Keratinocyte (primary cell): Measurements from ENCODE around the gene IMPDH2. TPM values are rescaled to one million over a fixed set of nuclear protein-coding genes. Genes with fewer than 3 reads are reported as not detected.
A peak's percentile ranks its signal among the peaks of the same experiment; 100 is the strongest.

Source experiments
- DNase-seq: peaks from one replicate; pipeline ENCODE4 v3.0.0-alpha.2; 2011; ENCODE audit warnings: low read depth, missing footprints, low spot score
- FAIRE-seq: peaks from 2 replicates; lab custom pipeline; 2011; peaks lifted over from hg19 to GRCh38; lab: Jason Lieb, UNC
- H2AFZ ChIP-seq: 2 replicates; pipeline ENCODE4 v1.6.0; 2012; ENCODE audit warnings: low read length, control low read depth, inconsistent platforms; ENCODE audit not compliant: control insufficient read depth
- H3K27ac ChIP-seq: 2 replicates; pipeline ENCODE4 v1.5.1; 2011; ENCODE audit warnings: low read length; ENCODE audit not compliant: control insufficient read depth, insufficient read depth
- H3K27me3 ChIP-seq: 3 replicates; pipeline ENCODE4 v1.6.0; 2011; ENCODE audit warnings: low read length; ENCODE audit not compliant: control insufficient read depth, insufficient read depth; ENCODE audit errors: extremely low read depth
- H3K36me3 ChIP-seq, 2 experiments: 2 replicates in 1 of 2; 3 replicates in 1 of 2; pipeline ENCODE4 v1.5.1; 2011; ENCODE audit warnings: low read length in 2 of 2, mild to moderate bottlenecking in 1 of 2; ENCODE audit not compliant: control insufficient read depth in 2 of 2, insufficient read depth in 2 of 2; ENCODE audit errors: extremely low read depth in 1 of 2
- H3K4me1 ChIP-seq: 3 replicates; pipeline ENCODE4 v1.5.1; 2011; ENCODE audit warnings: low read length; ENCODE audit not compliant: control insufficient read depth, insufficient read depth; ENCODE audit errors: extremely low read depth
- H3K4me2 ChIP-seq: 3 replicates; pipeline ENCODE4 v1.6.0; 2011; ENCODE audit warnings: low read depth, low read length; ENCODE audit not compliant: control insufficient read depth, insufficient read depth; ENCODE audit errors: extremely low read depth
- H3K4me3 ChIP-seq, 3 experiments: fragments of 200-600 bp in 1 of 3; sonication (generic) in 1 of 3; 2 replicates in 2 of 3; 3 replicates in 1 of 3; pipeline ENCODE4 v1.5.1; 2011 to 2016; ENCODE audit warnings: low read length in 3 of 3, mild to moderate bottlenecking in 3 of 3, control low read depth in 2 of 3, inconsistent platforms in 1 of 3, low read depth in 1 of 3, mixed read lengths in 1 of 3, mixed run types in 1 of 3, moderate library complexity in 1 of 3; ENCODE audit not compliant: control insufficient read depth in 2 of 3, insufficient read depth in 2 of 3; ENCODE audit errors: extremely low read depth in 1 of 3
- H3K79me2 ChIP-seq: 2 replicates; pipeline ENCODE4 v1.6.0; 2012; ENCODE audit warnings: low read length; ENCODE audit not compliant: control insufficient read depth, insufficient read depth
- H3K9ac ChIP-seq: 3 replicates; pipeline ENCODE4 v1.6.0; 2011; ENCODE audit warnings: low read length; ENCODE audit not compliant: control insufficient read depth, insufficient read depth; ENCODE audit errors: extremely low read depth
- H3K9me1 ChIP-seq: 3 replicates; pipeline ENCODE4 v1.6.0; 2011; ENCODE audit warnings: low read length; ENCODE audit not compliant: control insufficient read depth, insufficient read depth; ENCODE audit errors: extremely low read depth
- H3K9me3 ChIP-seq: 2 replicates; pipeline ENCODE4 v1.5.1; 2012; ENCODE audit warnings: low read depth, low read length; ENCODE audit not compliant: control insufficient read depth
- H4K20me1 ChIP-seq: 3 replicates; pipeline ENCODE4 v1.6.0; 2011; ENCODE audit warnings: low read length; ENCODE audit not compliant: control insufficient read depth, insufficient read depth; ENCODE audit errors: extremely low read depth
- EZH2 ChIP-seq: IDR thresholded peaks from one replicate; pipeline ENCODE4 v1.6.1; 2012; ENCODE audit warnings: inconsistent platforms, mild to moderate bottlenecking, low read length, moderate library complexity
- dilution Hi-C: fragments of 300-500 bp; cut with MboI; formaldehyde crosslinking; loops from one replicate; pipeline ENCODE4 v1.7.0; 2020; ENCODE audit warnings: low sequenced_read_pairs; ENCODE audit not compliant: extremely low pct_ligation_motif_present
- polyA plus RNA-seq, 5 experiments: library from polyadenylated mRNA; depleted of rRNA in 3 of 5; stranded (reverse) in 3 of 5; stranded (forward) in 1 of 5; unstranded in 1 of 5; fragments of >200 nt; gene quantifications; 1 replicate in 1 of 5; 2 replicates in 3 of 5; 3 replicates in 1 of 5; pipeline versions ENCODE4 v1.2.1 to v1.2.3, GENCODE V29; 2011 to 2012; ENCODE audit warnings: missing spikeins in 2 of 5, low read depth in 1 of 5, low replicate concordance in 1 of 5
- TF ChIP-seq, protein P1 (sequence below), 3 experiments: IDR thresholded peaks in 1 of 3; conservative IDR thresholded peaks in 1 of 3; optimal IDR thresholded peaks in 1 of 3; 2 replicates in 2 of 3; 3 replicates in 1 of 3; pipeline versions ENCODE3 to v1.5.1; 2011; ENCODE audit warnings: low read length in 3 of 3, mild to moderate bottlenecking in 3 of 3, moderate library complexity in 2 of 3, control low read depth in 1 of 3, inconsistent platforms in 1 of 3; ENCODE audit not compliant: insufficient read depth in 2 of 3; ENCODE audit errors: extremely low read depth in 1 of 3

IMPDH2 gene
- polyA plus RNA-seq, 1 donor (not counting 4 experiments of a cell fraction or from before 2014, with no cell fraction given) = 221 TPM

- H3K9me1 ChIP-seq = no peaks in the 10 kb centered on the region
- H2AFZ ChIP-seq = peak overlapping the region; percentile 26
- H3K4me1 ChIP-seq = peaks cover 36% of the 10 kb centered on the region
- peak overlapping the region; percentile 80 to 97 (median 93) for H3K4me3 ChIP-seq
- FAIRE-seq (no peak), DNase-seq (no peak)
- peaks cover 19 to 30% of the 10 kb centered on the region in 2 experiments for H3K36me3 ChIP-seq
- H3K27me3 ChIP-seq = no peaks in the 10 kb centered on the region
- peak overlapping the region; percentile 99 for H3K4me2 ChIP-seq
- dilution Hi-C loops = no loop called here
- peak overlapping the region; percentile 90 for H3K9ac ChIP-seq
- H3K9me3 ChIP-seq = no peaks in the 10 kb centered on the region
- H3K27ac ChIP-seq = peak overlapping the region; percentile 91
- TF ChIP-seq, protein P1, sequence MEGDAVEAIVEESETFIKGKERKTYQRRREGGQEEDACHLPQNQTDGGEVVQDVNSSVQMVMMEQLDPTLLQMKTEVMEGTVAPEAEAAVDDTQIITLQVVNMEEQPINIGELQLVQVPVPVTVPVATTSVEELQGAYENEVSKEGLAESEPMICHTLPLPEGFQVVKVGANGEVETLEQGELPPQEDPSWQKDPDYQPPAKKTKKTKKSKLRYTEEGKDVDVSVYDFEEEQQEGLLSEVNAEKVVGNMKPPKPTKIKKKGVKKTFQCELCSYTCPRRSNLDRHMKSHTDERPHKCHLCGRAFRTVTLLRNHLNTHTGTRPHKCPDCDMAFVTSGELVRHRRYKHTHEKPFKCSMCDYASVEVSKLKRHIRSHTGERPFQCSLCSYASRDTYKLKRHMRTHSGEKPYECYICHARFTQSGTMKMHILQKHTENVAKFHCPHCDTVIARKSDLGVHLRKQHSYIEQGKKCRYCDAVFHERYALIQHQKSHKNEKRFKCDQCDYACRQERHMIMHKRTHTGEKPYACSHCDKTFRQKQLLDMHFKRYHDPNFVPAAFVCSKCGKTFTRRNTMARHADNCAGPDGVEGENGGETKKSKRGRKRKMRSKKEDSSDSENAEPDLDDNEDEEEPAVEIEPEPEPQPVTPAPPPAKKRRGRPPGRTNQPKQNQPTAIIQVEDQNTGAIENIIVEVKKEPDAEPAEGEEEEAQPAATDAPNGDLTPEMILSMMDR (optimal IDR thresholded peaks at IDR 0.05 in 1 of 3, IDR thresholded peaks at IDR 0.05 in 1 of 3, conservative IDR thresholded peaks at IDR 0.05 in 1 of 3; ENCODE audit: extremely low read depth in 1 of 3, insufficient read depth in 2 of 3, low read length in 3 of 3) = no peak
- TF ChIP-seq EZH2 = no peak
- peaks cover 8% of the 10 kb centered on the region for H4K20me1 ChIP-seq
- H3K79me2 ChIP-seq = peaks cover 51% of the 10 kb centered on the region
Measured at GRCh38 chr3:49020330-49021212, 8.6 kb downstream of the IMPDH2 start.

DNA sequence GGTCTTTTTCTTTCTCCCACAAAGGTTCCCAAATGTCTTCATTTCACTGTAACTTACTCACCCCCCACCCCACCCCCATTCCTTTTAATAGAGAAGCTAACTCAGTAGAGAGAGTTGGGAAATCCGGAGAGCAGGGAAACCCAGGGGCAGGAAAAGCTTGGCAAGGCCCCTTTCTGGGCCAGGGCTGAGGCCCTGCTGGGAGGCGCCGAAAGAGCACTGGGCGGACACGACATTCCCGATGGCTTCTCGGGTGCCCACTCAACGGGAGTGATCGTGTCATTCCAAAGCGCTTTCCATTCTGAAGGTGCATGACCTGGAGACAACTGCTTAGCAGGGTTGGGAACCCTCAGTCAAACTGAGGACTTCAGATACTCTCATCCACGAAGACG, 9.3 kb downstream of the IMPDH2 start:
- peak overlapping the region; percentile 91 for H3K27ac ChIP-seq
- H2AFZ ChIP-seq = peak overlapping the region; percentile 26
- no peak for FAIRE-seq

More for the DNA sequence above, 9.3 kb downstream of the IMPDH2 start:
- Histone ChIP-seq H3K36me3 (peaks cover 16 to 30% of the 10 kb centered on the region in 2 experiments), H3K4me1 (peaks cover 36% of the 10 kb centered on the region), H3K27me3 (no peaks in the 10 kb centered on the region), H3K9ac (peak overlapping the region; percentile 90), H3K4me2 (peak overlapping the region; percentile 99), H3K9me3 (no peaks in the 10 kb centered on the region), H3K9me1 (no peaks in the 10 kb centered on the region), H3K4me3 (peak overlapping the region; percentile 80 to 97 (median 93)), H4K20me1 (peaks cover 8% of the 10 kb centered on the region), H3K79me2 (peaks cover 46% of the 10 kb centered on the region)
- dilution Hi-C loops = no loop called here
- DNase-seq = no peak
- TF ChIP-seq, protein P1 (optimal IDR thresholded peaks at IDR 0.05 in 1 of 3, IDR thresholded peaks at IDR 0.05 in 1 of 3, conservative IDR thresholded peaks at IDR 0.05 in 1 of 3; ENCODE audit: extremely low read depth in 1 of 3, insufficient read depth in 2 of 3, low read length in 3 of 3) = no peak
- no peak for TF ChIP-seq EZH2
